Hepatocyte (in vitro differentiated cells): ENCODE results near the gene PCSK6.

Experiments used
- EZH2 ChIP-seq: fragments of 200-600 bp; sonication (generic); IDR thresholded peaks from 2 replicates; pipeline ENCODE4 v1.6.1; 2016; ENCODE audit warnings: antibody characterized with exemption, mild to moderate bottlenecking, borderline replicate concordance
- TF ChIP-seq, protein P1 (sequence below): fragments of 200-600 bp; sonication (generic); IDR thresholded peaks from 2 replicates; pipeline ENCODE4 v1.5.1; 2016; ENCODE audit warnings: antibody characterized with exemption, mild to moderate bottlenecking; ENCODE audit not compliant: poor library complexity

DNA sequence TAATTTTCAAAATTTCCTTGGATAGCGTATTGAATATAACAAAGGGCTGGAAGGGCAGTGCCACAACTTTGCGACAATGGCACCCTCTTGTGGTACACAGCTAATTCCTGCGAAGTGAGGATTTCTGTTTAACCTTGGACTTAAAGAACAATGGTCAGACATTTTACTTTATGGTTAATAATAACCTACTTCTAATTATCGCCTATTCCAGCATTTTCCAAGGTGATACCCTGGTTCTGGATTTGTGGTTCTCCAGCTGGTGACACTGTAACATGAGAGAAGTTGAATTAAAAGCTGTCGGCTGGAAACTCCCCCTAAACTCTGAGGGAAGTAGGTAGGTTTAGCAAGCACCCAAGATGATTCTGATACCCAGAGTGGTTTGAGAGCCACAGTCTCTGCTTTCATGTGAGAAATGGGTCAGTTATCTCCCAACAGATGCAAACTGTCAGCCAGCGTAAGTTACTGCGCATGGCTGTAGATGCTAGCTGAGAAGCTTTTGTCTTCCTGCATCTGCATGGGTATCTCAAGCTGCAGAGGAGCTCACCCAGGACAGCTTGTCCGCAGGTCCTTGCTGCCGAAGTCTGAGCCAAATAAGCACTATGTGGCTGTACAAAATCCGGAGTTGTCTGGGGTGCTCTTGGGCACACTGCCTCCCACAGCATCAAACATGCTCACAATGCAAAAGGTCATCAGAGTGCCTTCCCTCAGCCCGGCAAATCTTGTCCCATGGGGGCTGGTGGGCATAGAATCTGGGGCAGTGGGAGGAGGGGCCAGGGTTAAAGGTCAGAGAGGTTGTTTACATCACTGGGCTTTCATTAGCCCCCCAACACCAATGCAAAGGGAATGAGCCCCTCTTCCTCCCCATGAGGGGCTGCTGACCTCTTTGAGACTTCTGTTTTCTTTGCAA, 231.0 kb downstream of the PCSK6 start:
- no peak for TF ChIP-seq EZH2
- TF ChIP-seq, protein P1, sequence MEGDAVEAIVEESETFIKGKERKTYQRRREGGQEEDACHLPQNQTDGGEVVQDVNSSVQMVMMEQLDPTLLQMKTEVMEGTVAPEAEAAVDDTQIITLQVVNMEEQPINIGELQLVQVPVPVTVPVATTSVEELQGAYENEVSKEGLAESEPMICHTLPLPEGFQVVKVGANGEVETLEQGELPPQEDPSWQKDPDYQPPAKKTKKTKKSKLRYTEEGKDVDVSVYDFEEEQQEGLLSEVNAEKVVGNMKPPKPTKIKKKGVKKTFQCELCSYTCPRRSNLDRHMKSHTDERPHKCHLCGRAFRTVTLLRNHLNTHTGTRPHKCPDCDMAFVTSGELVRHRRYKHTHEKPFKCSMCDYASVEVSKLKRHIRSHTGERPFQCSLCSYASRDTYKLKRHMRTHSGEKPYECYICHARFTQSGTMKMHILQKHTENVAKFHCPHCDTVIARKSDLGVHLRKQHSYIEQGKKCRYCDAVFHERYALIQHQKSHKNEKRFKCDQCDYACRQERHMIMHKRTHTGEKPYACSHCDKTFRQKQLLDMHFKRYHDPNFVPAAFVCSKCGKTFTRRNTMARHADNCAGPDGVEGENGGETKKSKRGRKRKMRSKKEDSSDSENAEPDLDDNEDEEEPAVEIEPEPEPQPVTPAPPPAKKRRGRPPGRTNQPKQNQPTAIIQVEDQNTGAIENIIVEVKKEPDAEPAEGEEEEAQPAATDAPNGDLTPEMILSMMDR: peak; percentile 97
